SK-N-SH (cell line): Measurements from ENCODE around the gene TTC14. TPM values are rescaled to one million over a fixed set of nuclear protein-coding genes. Genes with fewer than 3 reads are reported as not detected.

Experiments used
- CTCF ChIA-PET: fragments of 300-600, 350-600 bp; formaldehyde crosslinking; extraction: SDS; loops from one replicate; lab custom pipeline; 2021; lab: Yijun Ruan, JAX
- POLR2A ChIA-PET: fragments of 350-600 bp; sonication (Branson Sonifier 250); formaldehyde crosslinking; extraction: SDS; loops from one replicate; lab custom pipeline; 2020; ENCODE audit warnings: antibody characterized with exemption, inconsistent platforms; lab: Yijun Ruan, JAX
- DNase-seq: peaks from one replicate; pipeline ENCODE4 v3.0.0; 2012
- H2AFZ ChIP-seq: fragments of 200-600 bp; sonication (generic); 2 replicates; pipeline ENCODE4 v1.8.1; 2016; ENCODE audit warnings: antibody characterized with exemption, mild to moderate bottlenecking, low read depth
- H3F3A ChIP-seq: fragments of 200-600 bp; sonication (generic); replicated peaks from 2 replicates; pipeline ENCODE3; 2016; ENCODE audit warnings: antibody characterized with exemption, mild to moderate bottlenecking; ENCODE audit not compliant: insufficient read depth
- H3K27ac ChIP-seq, 2 experiments: fragments of 200-500 bp in 1 of 2; fragments of 200-600 bp in 1 of 2; sonication (Bioruptor generic) in 1 of 2; sonication (generic), shearing (Covaris generic) in 1 of 2; 2 replicates each; pipeline versions ENCODE4 v1.5.1 to v1.6.1; 2014 to 2016; ENCODE audit warnings: low read depth in 2 of 2, inconsistent platforms in 1 of 2, low read length in 1 of 2, mild to moderate bottlenecking in 1 of 2, mixed read lengths in 1 of 2
- H3K27me3 ChIP-seq: fragments of 200-600 bp; sonication (generic), shearing (Covaris generic); 2 replicates; pipeline ENCODE4 v1.6.1; 2016; ENCODE audit warnings: mixed run types; ENCODE audit not compliant: insufficient read depth
- H3K36me3 ChIP-seq, 2 experiments: fragments of 200-500 bp in 1 of 2; fragments of 200-600 bp in 1 of 2; sonication (Bioruptor generic) in 1 of 2; sonication (generic) in 1 of 2; replicated peaks in 1 of 2; 2 replicates each; pipeline versions ENCODE3 to v1.5.1; 2014 to 2016; ENCODE audit warnings: low read length in 1 of 2, mild to moderate bottlenecking in 1 of 2; ENCODE audit not compliant: insufficient read depth in 2 of 2, control insufficient read depth in 1 of 2
- H3K4me1 ChIP-seq, 2 experiments: fragments of 200-500 bp in 1 of 2; fragments of 200-600 bp in 1 of 2; sonication (Bioruptor generic) in 1 of 2; sonication (generic), shearing (Covaris generic) in 1 of 2; 2 replicates each; pipeline versions ENCODE4 v1.5.1 to v1.6.1; 2014 to 2016; ENCODE audit warnings: low read depth in 1 of 2, low read length in 1 of 2, mixed run types in 1 of 2; ENCODE audit not compliant: insufficient read depth in 2 of 2, control insufficient read depth in 1 of 2
- H3K4me2 ChIP-seq: fragments of 200-600 bp; sonication (generic), shearing (Covaris generic); 2 replicates; pipeline ENCODE4 v1.6.1; 2017; ENCODE audit warnings: mixed run types
- H3K4me3 ChIP-seq, 2 experiments: fragments of 200-500 bp in 1 of 2; fragments of 200-600 bp in 1 of 2; sonication (Bioruptor generic) in 1 of 2; sonication (generic), shearing (Covaris generic) in 1 of 2; 2 replicates each; pipeline versions ENCODE4 v1.5.1 to v1.8.1; 2014 to 2016; ENCODE audit warnings: low read depth in 2 of 2, inconsistent platforms in 1 of 2, low read length in 1 of 2, mild to moderate bottlenecking in 1 of 2, mixed read lengths in 1 of 2, moderate library complexity in 1 of 2
- H3K79me2 ChIP-seq: fragments of 200-600 bp; sonication (generic); 2 replicates; pipeline ENCODE4 v1.8.1; 2017; ENCODE audit warnings: mild to moderate bottlenecking; ENCODE audit not compliant: insufficient read depth
- H3K9ac ChIP-seq: fragments of 200-600 bp; sonication (generic); 2 replicates; pipeline ENCODE4 v1.6.1; 2017; ENCODE audit warnings: mixed run types
- H3K9me2 ChIP-seq: fragments of 200-600 bp; sonication (generic); 2 replicates; pipeline ENCODE4 v1.6.1; 2017; ENCODE audit warnings: mixed run types
- H3K9me3 ChIP-seq: fragments of 200-600 bp; sonication (generic); 2 replicates; pipeline ENCODE4 v1.6.1; 2017; ENCODE audit warnings: mixed run types, mild to moderate bottlenecking, moderate library complexity
- H4K20me1 ChIP-seq: fragments of 200-600 bp; sonication (generic); 2 replicates; pipeline ENCODE4 v1.6.1; 2017; ENCODE audit warnings: mild to moderate bottlenecking, mixed run types; ENCODE audit not compliant: insufficient read depth
- ELF1 ChIP-seq: IDR thresholded peaks from 2 replicates; pipeline ENCODE4 v1.4.0; 2012
- EZH2phosphoT487 ChIP-seq: fragments of 200-600 bp; sonication (generic); IDR thresholded peaks from 2 replicates; pipeline ENCODE4 v1.6.1; 2017; ENCODE audit warnings: low read depth, mixed run types, mild to moderate bottlenecking, antibody characterized with exemption, moderate library complexity, borderline replicate concordance
- FOXM1 ChIP-seq: IDR thresholded peaks from 2 replicates; pipeline ENCODE4 v1.4.0; 2012; ENCODE audit warnings: low read depth, mild to moderate bottlenecking
- GATA2 ChIP-seq: sonication (generic); formaldehyde crosslinking; IDR thresholded peaks from 2 replicates; pipeline ENCODE4 v1.5.0; 2020; ENCODE audit warnings: mild to moderate bottlenecking, missing genetic modification reagents
- MXI1 ChIP-seq: IDR thresholded peaks from 2 replicates; pipeline ENCODE4 v1.6.1; 2012; ENCODE audit warnings: mild to moderate bottlenecking, low read depth, low read length, improper control_type of control experiment
- RAD21 ChIP-seq: IDR thresholded peaks from 2 replicates; pipeline ENCODE4 v1.6.1; 2012; ENCODE audit warnings: mild to moderate bottlenecking, low read length
- RXRA ChIP-seq: IDR thresholded peaks from 2 replicates; pipeline ENCODE4 v1.4.0; 2012; ENCODE audit warnings: low read depth, mild to moderate bottlenecking, borderline replicate concordance
- SMC3 ChIP-seq: IDR thresholded peaks from 2 replicates; pipeline ENCODE4 v1.6.1; 2012; ENCODE audit warnings: low read depth, low read length, improper control_type of control experiment
- polyA plus RNA-seq, 3 experiments: library from polyadenylated mRNA; depleted of rRNA; stranded (reverse); fragments of >200 nt; gene quantifications; 2 replicates each; pipeline ENCODE4 v1.2.3, GENCODE V29; 2012
- TF ChIP-seq, protein P1 (sequence below): IDR thresholded peaks from 2 replicates; pipeline ENCODE4 v1.4.0; 2012; ENCODE audit warnings: low read depth, borderline replicate concordance
- TF ChIP-seq, protein P2 (sequence below): IDR thresholded peaks from 2 replicates; pipeline ENCODE4 v1.4.0; 2012; ENCODE audit warnings: low read depth, borderline replicate concordance
- TF ChIP-seq, protein P3 (sequence below): fragments of 150-350 bp; IDR thresholded peaks from 2 replicates; pipeline ENCODE4 v1.6.1; 2017; ENCODE audit warnings: antibody characterized with exemption, low read length, low read depth, borderline replicate concordance
- TF ChIP-seq, protein P4 (sequence below): IDR thresholded peaks from 2 replicates; pipeline ENCODE4 v1.6.1; 2012; ENCODE audit warnings: mild to moderate bottlenecking, low read depth, low read length, moderate library complexity

Gene TTC14
- polyA plus RNA-seq, 1 of the 3 experiments (the other 2 are of a cell fraction) = 20.6 TPM

DNA sequence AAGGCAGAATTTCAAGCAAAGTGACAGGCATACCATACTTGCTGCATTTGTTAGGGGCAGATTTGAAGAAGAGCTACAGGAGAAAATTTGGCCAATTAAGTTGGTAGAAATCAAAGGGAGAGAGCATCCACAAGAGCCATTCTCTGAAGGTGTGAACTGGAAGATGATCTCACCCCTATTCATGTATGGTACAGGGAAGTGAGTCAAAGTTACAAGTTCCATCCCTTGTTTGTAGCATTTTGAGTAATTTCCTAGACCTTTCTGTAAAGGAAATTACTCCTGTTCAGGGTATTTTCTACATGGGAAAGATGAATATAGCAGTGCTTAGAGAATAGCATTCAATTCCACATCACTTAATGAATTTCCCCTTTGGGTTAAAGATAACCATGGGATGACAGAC is 28.4 kb downstream of the TTC14 start:
- no peak for TF ChIP-seq ELF1
- TF ChIP-seq, protein P1, sequence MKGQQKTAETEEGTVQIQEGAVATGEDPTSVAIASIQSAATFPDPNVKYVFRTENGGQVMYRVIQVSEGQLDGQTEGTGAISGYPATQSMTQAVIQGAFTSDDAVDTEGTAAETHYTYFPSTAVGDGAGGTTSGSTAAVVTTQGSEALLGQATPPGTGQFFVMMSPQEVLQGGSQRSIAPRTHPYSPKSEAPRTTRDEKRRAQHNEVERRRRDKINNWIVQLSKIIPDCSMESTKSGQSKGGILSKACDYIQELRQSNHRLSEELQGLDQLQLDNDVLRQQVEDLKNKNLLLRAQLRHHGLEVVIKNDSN = no peak
- TF ChIP-seq RXRA = no peak
- TF ChIP-seq GATA2 (CRISPR knock-in tag) = no peak
- no peak for TF ChIP-seq FOXM1
- TF ChIP-seq, protein P2, sequence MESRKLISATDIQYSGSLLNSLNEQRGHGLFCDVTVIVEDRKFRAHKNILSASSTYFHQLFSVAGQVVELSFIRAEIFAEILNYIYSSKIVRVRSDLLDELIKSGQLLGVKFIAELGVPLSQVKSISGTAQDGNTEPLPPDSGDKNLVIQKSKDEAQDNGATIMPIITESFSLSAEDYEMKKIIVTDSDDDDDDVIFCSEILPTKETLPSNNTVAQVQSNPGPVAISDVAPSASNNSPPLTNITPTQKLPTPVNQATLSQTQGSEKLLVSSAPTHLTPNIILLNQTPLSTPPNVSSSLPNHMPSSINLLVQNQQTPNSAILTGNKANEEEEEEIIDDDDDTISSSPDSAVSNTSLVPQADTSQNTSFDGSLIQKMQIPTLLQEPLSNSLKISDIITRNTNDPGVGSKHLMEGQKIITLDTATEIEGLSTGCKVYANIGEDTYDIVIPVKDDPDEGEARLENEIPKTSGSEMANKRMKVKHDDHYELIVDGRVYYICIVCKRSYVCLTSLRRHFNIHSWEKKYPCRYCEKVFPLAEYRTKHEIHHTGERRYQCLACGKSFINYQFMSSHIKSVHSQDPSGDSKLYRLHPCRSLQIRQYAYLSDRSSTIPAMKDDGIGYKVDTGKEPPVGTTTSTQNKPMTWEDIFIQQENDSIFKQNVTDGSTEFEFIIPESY = no peak
- no peak for TF ChIP-seq RAD21
- TF ChIP-seq MXI1 = no peak
- no peak for TF ChIP-seq SMC3
- TF ChIP-seq, protein P3, sequence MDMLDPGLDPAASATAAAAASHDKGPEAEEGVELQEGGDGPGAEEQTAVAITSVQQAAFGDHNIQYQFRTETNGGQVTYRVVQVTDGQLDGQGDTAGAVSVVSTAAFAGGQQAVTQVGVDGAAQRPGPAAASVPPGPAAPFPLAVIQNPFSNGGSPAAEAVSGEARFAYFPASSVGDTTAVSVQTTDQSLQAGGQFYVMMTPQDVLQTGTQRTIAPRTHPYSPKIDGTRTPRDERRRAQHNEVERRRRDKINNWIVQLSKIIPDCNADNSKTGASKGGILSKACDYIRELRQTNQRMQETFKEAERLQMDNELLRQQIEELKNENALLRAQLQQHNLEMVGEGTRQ = no peak
- no peak for TF ChIP-seq EZH2phosphoT487
- TF ChIP-seq, protein P4, sequence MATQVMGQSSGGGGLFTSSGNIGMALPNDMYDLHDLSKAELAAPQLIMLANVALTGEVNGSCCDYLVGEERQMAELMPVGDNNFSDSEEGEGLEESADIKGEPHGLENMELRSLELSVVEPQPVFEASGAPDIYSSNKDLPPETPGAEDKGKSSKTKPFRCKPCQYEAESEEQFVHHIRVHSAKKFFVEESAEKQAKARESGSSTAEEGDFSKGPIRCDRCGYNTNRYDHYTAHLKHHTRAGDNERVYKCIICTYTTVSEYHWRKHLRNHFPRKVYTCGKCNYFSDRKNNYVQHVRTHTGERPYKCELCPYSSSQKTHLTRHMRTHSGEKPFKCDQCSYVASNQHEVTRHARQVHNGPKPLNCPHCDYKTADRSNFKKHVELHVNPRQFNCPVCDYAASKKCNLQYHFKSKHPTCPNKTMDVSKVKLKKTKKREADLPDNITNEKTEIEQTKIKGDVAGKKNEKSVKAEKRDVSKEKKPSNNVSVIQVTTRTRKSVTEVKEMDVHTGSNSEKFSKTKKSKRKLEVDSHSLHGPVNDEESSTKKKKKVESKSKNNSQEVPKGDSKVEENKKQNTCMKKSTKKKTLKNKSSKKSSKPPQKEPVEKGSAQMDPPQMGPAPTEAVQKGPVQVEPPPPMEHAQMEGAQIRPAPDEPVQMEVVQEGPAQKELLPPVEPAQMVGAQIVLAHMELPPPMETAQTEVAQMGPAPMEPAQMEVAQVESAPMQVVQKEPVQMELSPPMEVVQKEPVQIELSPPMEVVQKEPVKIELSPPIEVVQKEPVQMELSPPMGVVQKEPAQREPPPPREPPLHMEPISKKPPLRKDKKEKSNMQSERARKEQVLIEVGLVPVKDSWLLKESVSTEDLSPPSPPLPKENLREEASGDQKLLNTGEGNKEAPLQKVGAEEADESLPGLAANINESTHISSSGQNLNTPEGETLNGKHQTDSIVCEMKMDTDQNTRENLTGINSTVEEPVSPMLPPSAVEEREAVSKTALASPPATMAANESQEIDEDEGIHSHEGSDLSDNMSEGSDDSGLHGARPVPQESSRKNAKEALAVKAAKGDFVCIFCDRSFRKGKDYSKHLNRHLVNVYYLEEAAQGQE = no peak
- DNase-seq = no peak
- ChIA-PET POLR2A (no interaction called here), CTCF (no interaction called here)
- Histone ChIP-seq H3K36me3 (no peaks in the 10 kb centered on the region), H3K4me2 (no peak overlapping the region), H3K9me3 (no peaks in the 10 kb centered on the region), H3F3A (no peaks in the 10 kb centered on the region), H3K79me2 (no peaks in the 10 kb centered on the region), H3K27me3 (no peaks in the 10 kb centered on the region), H3K27ac (no peak overlapping the region), H3K9ac (no peak overlapping the region), H3K9me2 (no peaks in the 10 kb centered on the region), H3K4me1 (no peaks in the 10 kb centered on the region), H2AFZ (no peak overlapping the region), H4K20me1 (no peaks in the 10 kb centered on the region), H3K4me3 (no peak overlapping the region)
